Right lobe of liver (tissue), 4 donors: ENCODE measurements around the gene PREX1.
"Not testable (repeated sequence)": the region's sequence is repeated elsewhere in the genome, so short reads cannot be mapped to it uniquely, and the experiment has no call there.

Experiments used
- CTCF ChIP-seq, 4 donors: fragments of 200-600 bp in 3 of 4; fragments of 450-650 bp in 1 of 4; IDR thresholded peaks; one replicate each; pipeline versions ENCODE4 v1.5.1 to v1.8.0; 2016 to 2022; ENCODE audit warnings: antibody characterized with exemption in 4 of 4, mild to moderate bottlenecking in 2 of 4
- POLR2A ChIP-seq: fragments of 450-650 bp; IDR thresholded peaks from one replicate; pipeline ENCODE4 v1.6.1; 2017; ENCODE audit warnings: antibody characterized with exemption, mild to moderate bottlenecking
- donor health status: DM: no; HTN: no; CAD: no.
- donor health status: DM: no; HTN: no; CAD: no.
- donor health status: DM: no; HTN: yes; CAD: no.

- not testable (repeated sequence) for TF ChIP-seq POLR2A; CTCF (IDR thresholded peaks at IDR 0.05)
These were observed 229.4 kb downstream of the PREX1 start for GRCh38 chr20:48598303-48598941.
